Measurements from ENCODE around the gene CACNG3. TPM values are rescaled to one million over a fixed set of nuclear protein-coding genes. Genes with fewer than 3 reads are reported as not detected.

The CACNG3 gene
- total RNA-seq, 1 experiment from 2014 or later, result not detected

DNA sequence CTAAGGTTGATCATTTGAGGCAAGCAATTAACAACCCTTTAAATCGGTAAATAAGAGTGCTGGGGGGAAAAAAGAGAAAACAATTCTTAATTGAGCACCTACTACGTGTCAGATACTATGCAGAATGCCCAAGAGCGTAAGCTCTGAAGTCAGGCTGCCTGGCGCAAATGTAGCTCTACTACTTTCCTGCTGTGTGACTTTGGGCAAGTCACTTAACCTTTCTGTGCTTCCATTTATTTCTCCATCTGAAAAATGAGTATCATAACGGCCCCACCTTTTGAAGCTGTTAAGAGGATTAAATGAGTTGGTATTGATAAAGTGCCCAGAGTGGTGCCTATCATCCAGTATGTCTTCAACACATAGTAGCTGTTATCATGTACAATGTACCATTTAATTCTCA is 102.0 kb downstream of the CACNG3 start:
- intact Hi-C loops (cut with micrococcal nuclease; ENCODE audit: unreplicated experiment), result no loop called here
- H2AFZ ChIP-seq, result no peak overlapping the region
- no peak overlapping the region for H3K27ac ChIP-seq
- CTCF ChIA-PET, result no interaction called here
- H3K4me2 ChIP-seq, result no peak overlapping the region
- POLR2A ChIA-PET (ENCODE audit: unreplicated experiment), result no interaction called here
- no peaks in the 10 kb centered on the region for H3K9me2 ChIP-seq (ENCODE audit: insufficient read depth)
- no peaks in the 10 kb centered on the region for H3F3A ChIP-seq (ENCODE audit: insufficient read depth, low read depth)
- no peaks in the 10 kb centered on the region for H3K79me2 ChIP-seq (ENCODE audit: low read depth)
- no peaks in the 10 kb centered on the region for H3K9me3 ChIP-seq (ENCODE audit: insufficient read depth, low read depth)
- H3K27me3 ChIP-seq (ENCODE audit: insufficient read depth, low read depth), result peaks cover 83% of the 10 kb centered on the region
- H3K4me3 ChIP-seq, result no peak overlapping the region
- H4K20me1 ChIP-seq (ENCODE audit: insufficient read depth), result no peaks in the 10 kb centered on the region
- no peaks in the 10 kb centered on the region for H3K4me1 ChIP-seq (replicated peaks; ENCODE audit: insufficient read depth)
- no peak for DNase-seq
- no TSS peak for BruUV-seq (replicated peaks)
- no peak for TF ChIP-seq EZH2 (IDR thresholded peaks at IDR 0.05; ENCODE audit: low read depth)
- TF ChIP-seq, protein P1, sequence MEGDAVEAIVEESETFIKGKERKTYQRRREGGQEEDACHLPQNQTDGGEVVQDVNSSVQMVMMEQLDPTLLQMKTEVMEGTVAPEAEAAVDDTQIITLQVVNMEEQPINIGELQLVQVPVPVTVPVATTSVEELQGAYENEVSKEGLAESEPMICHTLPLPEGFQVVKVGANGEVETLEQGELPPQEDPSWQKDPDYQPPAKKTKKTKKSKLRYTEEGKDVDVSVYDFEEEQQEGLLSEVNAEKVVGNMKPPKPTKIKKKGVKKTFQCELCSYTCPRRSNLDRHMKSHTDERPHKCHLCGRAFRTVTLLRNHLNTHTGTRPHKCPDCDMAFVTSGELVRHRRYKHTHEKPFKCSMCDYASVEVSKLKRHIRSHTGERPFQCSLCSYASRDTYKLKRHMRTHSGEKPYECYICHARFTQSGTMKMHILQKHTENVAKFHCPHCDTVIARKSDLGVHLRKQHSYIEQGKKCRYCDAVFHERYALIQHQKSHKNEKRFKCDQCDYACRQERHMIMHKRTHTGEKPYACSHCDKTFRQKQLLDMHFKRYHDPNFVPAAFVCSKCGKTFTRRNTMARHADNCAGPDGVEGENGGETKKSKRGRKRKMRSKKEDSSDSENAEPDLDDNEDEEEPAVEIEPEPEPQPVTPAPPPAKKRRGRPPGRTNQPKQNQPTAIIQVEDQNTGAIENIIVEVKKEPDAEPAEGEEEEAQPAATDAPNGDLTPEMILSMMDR (conservative IDR thresholded peaks at IDR 0.05), result no peak
- H3K36me3 ChIP-seq (ENCODE audit: low read depth), result no peaks in the 10 kb centered on the region

DNA sequence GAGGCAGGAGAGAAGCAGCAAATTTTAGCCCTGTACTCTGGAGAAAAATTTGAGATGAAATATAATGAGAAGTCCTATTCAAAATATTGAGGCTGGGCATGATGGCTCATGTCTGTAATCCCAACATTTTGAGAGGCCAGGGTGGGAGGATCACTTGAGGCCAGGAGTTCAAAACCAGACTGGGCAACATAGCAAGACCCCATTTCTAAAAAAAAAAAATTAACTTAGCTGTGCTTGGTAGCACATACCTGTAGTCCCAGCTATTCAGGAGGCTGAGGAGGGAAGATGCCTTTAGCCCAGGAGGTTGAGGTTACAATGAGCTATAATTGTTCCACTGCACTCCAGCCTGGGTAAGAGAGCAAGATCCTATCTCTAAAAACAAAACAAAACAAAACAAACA is 103.4 kb downstream of the CACNG3 start:
- CTCF ChIA-PET, result no interaction called here
- Histone ChIP-seq H3F3A (ENCODE audit: insufficient read depth, low read depth) (no peaks in the 10 kb centered on the region), H3K4me2 (no peak overlapping the region), H3K27me3 (ENCODE audit: insufficient read depth, low read depth) (peaks cover 83% of the 10 kb centered on the region), H3K4me3 (no peak overlapping the region), H3K27ac (no peak overlapping the region), H3K4me1 (replicated peaks; ENCODE audit: insufficient read depth) (no peaks in the 10 kb centered on the region), H3K9me3 (ENCODE audit: insufficient read depth, low read depth) (no peaks in the 10 kb centered on the region), H2AFZ (no peak overlapping the region), H4K20me1 (ENCODE audit: insufficient read depth) (no peaks in the 10 kb centered on the region), H3K79me2 (ENCODE audit: low read depth) (no peaks in the 10 kb centered on the region), H3K9me2 (ENCODE audit: insufficient read depth) (no peaks in the 10 kb centered on the region), H3K36me3 (ENCODE audit: low read depth) (no peaks in the 10 kb centered on the region)
- intact Hi-C loops (cut with micrococcal nuclease; ENCODE audit: unreplicated experiment), result no loop called here
- POLR2A ChIA-PET (ENCODE audit: unreplicated experiment), result no interaction called here
- no TSS peak for BruUV-seq (replicated peaks)
- no peak for DNase-seq
- TF ChIP-seq EZH2 (IDR thresholded peaks at IDR 0.05; ENCODE audit: low read depth), result no peak
- TF ChIP-seq, protein P1 (conservative IDR thresholded peaks at IDR 0.05), result no peak

DNA sequence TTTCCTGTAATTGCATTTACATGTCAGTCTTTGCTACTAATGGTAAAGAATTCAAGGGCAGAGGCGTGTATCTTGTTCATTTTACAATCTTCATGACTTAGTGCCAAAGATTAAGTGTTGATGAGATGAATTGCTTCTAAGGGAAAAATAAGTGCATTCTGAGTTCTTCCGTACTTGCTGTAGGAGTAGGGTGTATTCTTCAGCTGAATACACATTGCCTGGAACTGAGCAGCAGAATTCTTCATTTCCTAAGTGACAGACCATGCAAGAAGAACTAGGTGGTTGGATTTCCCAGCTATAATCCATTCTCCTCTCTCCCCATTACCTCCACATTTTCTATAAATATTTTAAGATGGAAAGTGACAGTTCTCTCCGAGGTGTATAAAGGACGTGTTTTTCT is 104.8 kb downstream of the CACNG3 start:
- TF ChIP-seq, protein P1 (conservative IDR thresholded peaks at IDR 0.05), result no peak
- TF ChIP-seq EZH2 (IDR thresholded peaks at IDR 0.05; ENCODE audit: low read depth), result no peak
- H2AFZ ChIP-seq, result no peak overlapping the region
- H3K9me2 ChIP-seq (ENCODE audit: insufficient read depth), result no peaks in the 10 kb centered on the region
- no peak overlapping the region for H3K4me3 ChIP-seq
- H3F3A ChIP-seq (ENCODE audit: insufficient read depth, low read depth), result no peaks in the 10 kb centered on the region
- H3K36me3 ChIP-seq (ENCODE audit: low read depth), result no peaks in the 10 kb centered on the region
- no peak for DNase-seq
- ChIA-PET CTCF (no interaction called here), POLR2A (ENCODE audit: unreplicated experiment) (no interaction called here)
- H3K79me2 ChIP-seq (ENCODE audit: low read depth), result no peaks in the 10 kb centered on the region
- H3K27ac ChIP-seq, result no peak overlapping the region
- BruUV-seq (replicated peaks), result no TSS peak
- no peaks in the 10 kb centered on the region for H3K4me1 ChIP-seq (replicated peaks; ENCODE audit: insufficient read depth)
- no peaks in the 10 kb centered on the region for H4K20me1 ChIP-seq (ENCODE audit: insufficient read depth)
- no peak overlapping the region for H3K4me2 ChIP-seq
- intact Hi-C loops (cut with micrococcal nuclease; ENCODE audit: unreplicated experiment), result no loop called here
- peaks cover 88% of the 10 kb centered on the region for H3K27me3 ChIP-seq (ENCODE audit: insufficient read depth, low read depth)
- H3K9me3 ChIP-seq (ENCODE audit: insufficient read depth, low read depth), result no peaks in the 10 kb centered on the region

Measured in PC-9 (cell line).